GM21737 (cell line): ENCODE measurements around the gene NMT1.

Experiments
- ATAC-seq: cut with Tn5 transposase; IDR thresholded peaks from one replicate; pipeline ENCODE4 v1.9.1; 2021; ENCODE audit warnings: mild to moderate bottlenecking, moderate library complexity; ENCODE audit not compliant: unreplicated experiment

The NMT1 gene

DNA sequence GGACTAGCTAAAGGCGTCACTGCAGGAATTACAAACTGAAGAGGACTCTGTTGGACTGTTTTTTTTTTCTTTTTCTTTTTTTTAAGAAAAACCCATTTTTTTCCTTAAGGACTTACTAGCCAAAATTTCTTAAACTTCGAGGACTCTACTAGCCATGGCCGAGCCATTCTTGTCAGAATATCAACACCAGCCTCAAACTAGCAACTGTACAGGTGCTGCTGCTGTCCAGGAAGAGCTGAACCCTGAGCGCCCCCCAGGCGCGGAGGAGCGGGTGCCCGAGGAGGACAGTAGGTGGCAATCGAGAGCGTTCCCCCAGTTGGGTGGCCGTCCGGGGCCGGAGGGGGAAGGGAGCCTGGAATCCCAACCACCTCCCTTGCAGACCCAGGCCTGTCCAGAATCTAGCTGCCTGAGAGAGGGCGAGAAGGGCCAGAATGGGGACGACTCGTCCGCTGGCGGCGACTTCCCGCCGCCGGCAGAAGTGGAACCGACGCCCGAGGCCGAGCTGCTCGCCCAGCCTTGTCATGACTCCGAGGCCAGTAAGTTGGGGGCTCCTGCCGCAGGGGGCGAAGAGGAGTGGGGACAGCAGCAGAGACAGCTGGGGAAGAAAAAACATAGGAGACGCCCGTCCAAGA, 88.0 kb downstream of the NMT1 start:
- ATAC-seq: peak; percentile 22

- no peak for ATAC-seq
Observed at GRCh38 chr17:45149669-45150664, 88.8 kb downstream of the NMT1 start.

DNA sequence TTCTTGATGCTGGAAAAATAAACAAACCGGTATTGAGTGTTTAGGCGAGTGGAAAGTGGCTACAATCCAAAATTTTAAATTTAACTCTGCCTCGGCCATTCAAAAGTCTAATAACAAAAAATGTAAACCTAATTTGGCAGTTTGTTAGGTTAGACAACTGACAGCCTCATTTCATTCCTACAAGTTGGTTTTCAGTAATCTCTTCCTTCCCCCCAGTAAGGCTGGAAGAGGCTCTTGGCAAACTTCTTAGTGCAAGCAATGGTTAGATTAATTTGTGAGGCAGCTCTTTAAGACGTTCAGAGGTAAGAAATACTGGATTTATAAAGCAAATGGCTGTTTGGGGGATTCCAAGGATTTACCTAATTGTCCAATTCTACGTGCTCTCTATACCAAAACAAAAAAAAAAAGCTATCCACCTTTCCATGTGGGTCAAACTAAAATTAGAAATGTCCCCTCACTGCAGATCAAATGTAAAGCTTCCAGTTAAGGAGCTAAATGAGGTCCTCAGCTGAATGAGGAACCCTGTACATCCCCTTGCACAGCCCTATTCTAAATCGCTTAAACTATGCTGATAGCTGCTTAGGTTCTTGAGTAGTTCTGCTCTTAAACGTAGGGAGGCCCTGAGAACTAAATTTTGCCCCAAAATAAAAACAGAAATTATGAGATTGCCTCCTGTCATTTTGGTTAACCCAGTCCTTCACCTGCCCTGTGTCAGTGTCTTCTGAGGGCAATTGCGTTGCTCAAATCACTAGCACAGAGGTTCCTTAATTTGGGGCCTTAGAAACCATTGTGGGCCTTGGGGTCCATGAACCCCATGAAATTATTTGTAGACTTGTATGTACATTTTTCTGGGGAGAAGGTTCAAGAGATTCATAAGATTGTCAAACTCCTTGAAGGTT, 90.0 kb downstream of the NMT1 start:
- no peak for ATAC-seq

DNA sequence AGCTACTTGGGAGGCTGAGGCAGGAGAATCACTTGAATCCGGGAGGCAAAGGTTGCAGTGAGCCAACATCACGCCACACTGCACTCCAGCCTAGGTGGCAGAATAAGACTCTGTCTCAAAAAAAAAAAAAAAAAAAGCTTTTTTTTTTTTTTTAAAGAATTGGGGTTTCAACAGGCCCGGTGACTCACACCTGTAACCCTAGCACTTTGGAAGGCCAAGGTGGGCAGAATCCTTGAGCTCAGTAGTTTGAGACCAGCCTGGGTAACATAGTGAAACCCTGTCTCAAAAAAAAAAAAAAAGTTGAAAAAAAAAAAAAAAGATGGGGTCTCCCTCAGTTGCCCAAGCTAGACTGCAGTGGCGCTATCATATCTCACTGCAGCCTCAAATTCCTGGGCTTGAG, 93.9 kb downstream of the NMT1 start:
- no peak for ATAC-seq

DNA sequence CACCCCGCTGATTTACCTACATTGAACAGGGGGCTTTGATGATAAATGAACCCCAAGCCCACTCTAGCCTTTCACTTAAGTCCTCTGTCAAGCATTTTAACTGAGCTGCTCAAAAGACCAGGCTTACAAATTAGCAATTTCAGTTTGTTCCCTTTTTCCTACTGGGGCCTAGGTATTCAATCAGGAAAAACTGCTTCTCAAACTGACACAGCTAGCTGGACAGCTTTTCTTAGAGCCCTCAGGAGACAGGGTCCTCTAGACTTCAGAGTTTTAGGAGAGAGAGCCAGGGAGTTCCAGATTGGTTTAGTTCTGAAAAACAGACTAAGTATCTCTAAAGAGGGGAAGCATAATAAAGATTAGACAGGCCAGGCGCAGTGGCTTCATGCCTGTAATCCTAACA, 94.4 kb downstream of the NMT1 start:
- ATAC-seq: no peak

GRCh38 chr17:45156242-45156641, 95.1 kb downstream of the NMT1 start:
- no peak for ATAC-seq
